Rectal smooth muscle tissue (tissue), 1 donor: ENCODE data around the gene IFFO2.

Source experiments
- H3K27ac ChIP-seq: one replicate; pipeline ENCODE4 v1.7.0; 2013; ENCODE audit warnings: low read depth, low read length, inconsistent platforms
- H3K27me3 ChIP-seq: one replicate; pipeline ENCODE4 v1.7.0; 2013; ENCODE audit warnings: low read length; ENCODE audit not compliant: control insufficient read depth, insufficient read depth
- H3K36me3 ChIP-seq: one replicate; pipeline ENCODE4 v1.7.0; 2013; ENCODE audit warnings: low read length; ENCODE audit not compliant: control insufficient read depth, insufficient read depth
- H3K4me1 ChIP-seq: one replicate; pipeline ENCODE4 v1.7.0; 2013; ENCODE audit warnings: low read length; ENCODE audit not compliant: control insufficient read depth, insufficient read depth
- H3K4me3 ChIP-seq: one replicate; pipeline ENCODE4 v1.7.0; 2013; ENCODE audit warnings: low read length
- H3K9ac ChIP-seq: one replicate; pipeline ENCODE4 v1.7.0; 2013; ENCODE audit warnings: low read length

IFFO2 gene

GRCh38 chr1:18885311-18886002 lies 71.0 kb downstream of the IFFO2 start:
- H3K4me1 ChIP-seq: no peaks in the 10 kb centered on the region
- no peak overlapping the region for H3K27ac ChIP-seq
- no peaks in the 10 kb centered on the region for H3K27me3 ChIP-seq
- no peak overlapping the region for H3K9ac ChIP-seq
- no peak overlapping the region for H3K4me3 ChIP-seq
- no peaks in the 10 kb centered on the region for H3K36me3 ChIP-seq

- H3K4me3 ChIP-seq: no peak overlapping the region
- no peaks in the 10 kb centered on the region for H3K36me3 ChIP-seq
- no peaks in the 10 kb centered on the region for H3K4me1 ChIP-seq
- no peak overlapping the region for H3K27ac ChIP-seq
- no peak overlapping the region for H3K9ac ChIP-seq
- no peaks in the 10 kb centered on the region for H3K27me3 ChIP-seq
Observed at GRCh38 chr1:18884727-18885126, 71.7 kb downstream of the IFFO2 start.

- no peak overlapping the region for H3K9ac ChIP-seq
- no peak overlapping the region for H3K27ac ChIP-seq
- no peak overlapping the region for H3K4me3 ChIP-seq
- H3K36me3 ChIP-seq: no peaks in the 10 kb centered on the region
- H3K4me1 ChIP-seq: no peaks in the 10 kb centered on the region
- H3K27me3 ChIP-seq: no peaks in the 10 kb centered on the region
Observed at GRCh38 chr1:18884419-18884717, 72.1 kb downstream of the IFFO2 start.

- H3K27ac ChIP-seq: no peak overlapping the region
- no peaks in the 10 kb centered on the region for H3K4me1 ChIP-seq
- H3K9ac ChIP-seq: no peak overlapping the region
- H3K36me3 ChIP-seq: no peaks in the 10 kb centered on the region
- no peaks in the 10 kb centered on the region for H3K27me3 ChIP-seq
- H3K4me3 ChIP-seq: no peak overlapping the region
Observed at GRCh38 chr1:18883636-18884418, 72.6 kb downstream of the IFFO2 start.

GRCh38 chr1:18883079-18883478 lies 73.4 kb downstream of the IFFO2 start:
- H3K27me3 ChIP-seq: no peaks in the 10 kb centered on the region
- no peaks in the 10 kb centered on the region for H3K36me3 ChIP-seq
- H3K27ac ChIP-seq: no peak overlapping the region

GRCh38 chr1:18882486-18882885 lies 74.0 kb downstream of the IFFO2 start:
- H3K27ac ChIP-seq: no peak overlapping the region
- no peak overlapping the region for H3K9ac ChIP-seq
- no peaks in the 10 kb centered on the region for H3K4me1 ChIP-seq

More at GRCh38 chr1:18883079-18883478, 73.4 kb downstream of the IFFO2 start:
- Histone ChIP-seq H3K9ac (no peak overlapping the region), H3K4me1 (no peaks in the 10 kb centered on the region), H3K4me3 (no peak overlapping the region)

GRCh38 chr1:18881642-18882431 lies 74.6 kb downstream of the IFFO2 start:
- no peaks in the 10 kb centered on the region for H3K4me1 ChIP-seq
- H3K9ac ChIP-seq: no peak overlapping the region
- H3K4me3 ChIP-seq: no peak overlapping the region
- no peak overlapping the region for H3K27ac ChIP-seq
- no peaks in the 10 kb centered on the region for H3K36me3 ChIP-seq
- H3K27me3 ChIP-seq: no peaks in the 10 kb centered on the region

More at GRCh38 chr1:18882486-18882885, 74.0 kb downstream of the IFFO2 start:
- Histone ChIP-seq H3K27me3 (no peaks in the 10 kb centered on the region), H3K4me3 (no peak overlapping the region), H3K36me3 (no peaks in the 10 kb centered on the region)

- no peak overlapping the region for H3K27ac ChIP-seq
- H3K4me1 ChIP-seq: no peaks in the 10 kb centered on the region
- no peak overlapping the region for H3K9ac ChIP-seq
- no peak overlapping the region for H3K4me3 ChIP-seq
- no peaks in the 10 kb centered on the region for H3K27me3 ChIP-seq
- H3K36me3 ChIP-seq: no peaks in the 10 kb centered on the region
Observed at GRCh38 chr1:18881164-18881563, 75.3 kb downstream of the IFFO2 start.

GRCh38 chr1:18880585-18880984 lies 75.9 kb downstream of the IFFO2 start:
- H3K9ac ChIP-seq: no peak overlapping the region
- H3K4me3 ChIP-seq: no peak overlapping the region
- no peak overlapping the region for H3K27ac ChIP-seq
- no peaks in the 10 kb centered on the region for H3K27me3 ChIP-seq
- no peaks in the 10 kb centered on the region for H3K36me3 ChIP-seq
- H3K4me1 ChIP-seq: no peaks in the 10 kb centered on the region

- no peaks in the 10 kb centered on the region for H3K4me1 ChIP-seq
- no peaks in the 10 kb centered on the region for H3K36me3 ChIP-seq
- H3K9ac ChIP-seq: no peak overlapping the region
- no peaks in the 10 kb centered on the region for H3K27me3 ChIP-seq
- no peak overlapping the region for H3K4me3 ChIP-seq
- H3K27ac ChIP-seq: no peak overlapping the region
Observed at GRCh38 chr1:18879791-18880309, 76.6 kb downstream of the IFFO2 start.

- Histone ChIP-seq H3K4me1 (no peaks in the 10 kb centered on the region), H3K9ac (no peak overlapping the region), H3K36me3 (no peaks in the 10 kb centered on the region), H3K4me3 (no peak overlapping the region), H3K27me3 (no peaks in the 10 kb centered on the region), H3K27ac (no peak overlapping the region)
Observed at GRCh38 chr1:18879215-18879790, 77.2 kb downstream of the IFFO2 start.

GRCh38 chr1:18878538-18879214 lies 77.8 kb downstream of the IFFO2 start:
- no peak overlapping the region for H3K9ac ChIP-seq
- no peak overlapping the region for H3K4me3 ChIP-seq
- H3K27ac ChIP-seq: no peak overlapping the region
- H3K4me1 ChIP-seq: no peaks in the 10 kb centered on the region
- H3K27me3 ChIP-seq: no peaks in the 10 kb centered on the region
- H3K36me3 ChIP-seq: no peaks in the 10 kb centered on the region
